Thymus (tissue), 11 donors: Measurements from ENCODE around the gene ZC3H18. TPM values are rescaled to one million over a fixed set of nuclear protein-coding genes. Genes with fewer than 3 reads are reported as not detected.

Experiments
- DNase-seq, 9 donors: peaks; one replicate each; pipeline ENCODE4 v3.0.0-alpha.2; 2013; ENCODE audit warnings: low spot score in 9 of 9, low read depth in 6 of 9, missing footprints in 1 of 9
- H3K27ac ChIP-seq, 2 donors: one replicate each; pipeline ENCODE4 v1.5.1; 2013; ENCODE audit warnings: control low read depth in 1 of 2, low read depth in 1 of 2, low read length in 1 of 2, mild to moderate bottlenecking in 1 of 2, moderate library complexity in 1 of 2
- H3K27me3 ChIP-seq, 2 donors: one replicate each; pipeline ENCODE4 v1.5.1; 2013; ENCODE audit warnings: low read length in 1 of 2; ENCODE audit not compliant: control insufficient read depth in 2 of 2, insufficient read depth in 1 of 2
- H3K36me3 ChIP-seq, 2 donors: one replicate each; pipeline ENCODE4 v1.5.1; 2013; ENCODE audit warnings: low read length in 1 of 2, mild to moderate bottlenecking in 1 of 2, moderate library complexity in 1 of 2; ENCODE audit not compliant: control insufficient read depth in 2 of 2, insufficient read depth in 2 of 2
- H3K4me1 ChIP-seq, 2 donors: one replicate each; pipeline ENCODE4 v1.5.1; 2013; ENCODE audit warnings: low read length in 2 of 2; ENCODE audit not compliant: control insufficient read depth in 2 of 2, insufficient read depth in 2 of 2
- H3K4me3 ChIP-seq, 2 donors: one replicate each; pipeline ENCODE4 v1.5.1; 2013; ENCODE audit warnings: low read length in 2 of 2, control low read depth in 1 of 2, mild to moderate bottlenecking in 1 of 2
- H3K9me3 ChIP-seq, 2 donors: one replicate each; pipeline ENCODE4 v1.5.1; 2013; ENCODE audit warnings: low read length in 1 of 2, mild to moderate bottlenecking in 1 of 2; ENCODE audit not compliant: control insufficient read depth in 2 of 2, insufficient read depth in 1 of 2
- WGBS: extraction: QIAGEN DNeasy Blood & Tissue Kit; methylation state at CpG from one replicate; pipeline ENCODE4 v1.1.7; 2013; 5-methylcytosine and 5-hydroxymethylcytosine counted together
- polyA plus RNA-seq: library from polyadenylated mRNA; stranded (reverse); fragments of 200-250 nt; gene quantifications from one replicate; pipeline ENCODE4 v1.2.3, GENCODE V29; 2013
- total RNA-seq: library from RNA; stranded (reverse); fragments of 120-200 nt; gene quantifications from one replicate; pipeline ENCODE4 v1.2.4, GENCODE V29; 2013
- donor health status: healthy.

Gene ZC3H18
- total and polyA plus RNA-seq, 2 donors, result 11.2 to 28.9 TPM

GRCh38 chr16:88584676-88585075 is 14.5 kb downstream of the ZC3H18 start:
- Histone ChIP-seq H3K4me3 (no peak overlapping the region), H3K4me1 (peaks cover 0 to 11% of the 10 kb centered on the region in 2 donors), H3K27ac (no peak overlapping the region), H3K36me3 (peaks cover 73 to 81% of the 10 kb centered on the region in 2 donors), H3K27me3 (no peaks in the 10 kb centered on the region), H3K9me3 (no peaks in the 10 kb centered on the region)
- WGBS, result 93% methylated on average over 6 of the region's 6 CpGs
- DNase-seq, result no peak

- DNase-seq, result no peak
- H3K9me3 ChIP-seq, result no peaks in the 10 kb centered on the region
- H3K36me3 ChIP-seq, result peaks cover 73 to 81% of the 10 kb centered on the region in 2 donors
These were observed 15.1 kb downstream of the ZC3H18 start for GRCh38 chr16:88585269-88585668.

GRCh38 chr16:88585927-88586581 is 15.9 kb downstream of the ZC3H18 start:
- 98% methylated on average over 13 of the region's 13 CpGs for WGBS
- Histone ChIP-seq H3K36me3 (peaks cover 70 to 78% of the 10 kb centered on the region in 2 donors), H3K27me3 (no peaks in the 10 kb centered on the region), H3K27ac (no peak overlapping the region), H3K4me3 (no peak overlapping the region), H3K9me3 (no peaks in the 10 kb centered on the region), H3K4me1 (peaks cover 0 to 7% of the 10 kb centered on the region in 2 donors)
- DNase-seq, result no peak

More at GRCh38 chr16:88585269-88585668, 15.1 kb downstream of the ZC3H18 start:
- WGBS, result 94% methylated on average over 8 of the region's 8 CpGs
- Histone ChIP-seq H3K4me3 (no peak overlapping the region), H3K27ac (no peak overlapping the region), H3K4me1 (peaks cover 0 to 7% of the 10 kb centered on the region in 2 donors), H3K27me3 (no peaks in the 10 kb centered on the region)

GRCh38 chr16:88588148-88588547 is 17.9 kb downstream of the ZC3H18 start:
- Histone ChIP-seq H3K4me1 (peaks cover 0 to 7% of the 10 kb centered on the region in 2 donors), H3K4me3 (no peak overlapping the region), H3K27me3 (no peaks in the 10 kb centered on the region), H3K36me3 (peaks cover 64 to 73% of the 10 kb centered on the region in 2 donors), H3K9me3 (no peaks in the 10 kb centered on the region), H3K27ac (no peak overlapping the region)
- 86% methylated on average over 4 of the region's 4 CpGs for WGBS
- DNase-seq, result no peak

- DNase-seq, result no peak
- peaks cover 66 to 76% of the 10 kb centered on the region in 2 donors for H3K36me3 ChIP-seq
These were observed 18.6 kb downstream of the ZC3H18 start for GRCh38 chr16:88588754-88589153.

GRCh38 chr16:88589441-88589840 is 19.2 kb downstream of the ZC3H18 start:
- Histone ChIP-seq H3K36me3 (peaks cover 66 to 82% of the 10 kb centered on the region in 2 donors), H3K9me3 (no peaks in the 10 kb centered on the region), H3K27me3 (no peaks in the 10 kb centered on the region), H3K27ac (no peak overlapping the region), H3K4me3 (no peak overlapping the region), H3K4me1 (peaks cover 0 to 3% of the 10 kb centered on the region in 2 donors)
- DNase-seq, result no peak
- WGBS, result 97% methylated on average over 11 of the region's 11 CpGs

More at GRCh38 chr16:88588754-88589153, 18.6 kb downstream of the ZC3H18 start:
- H3K9me3 ChIP-seq, result no peaks in the 10 kb centered on the region
- H3K4me3 ChIP-seq, result no peak overlapping the region
- H3K4me1 ChIP-seq, result peaks cover 0 to 3% of the 10 kb centered on the region in 2 donors
- 95% methylated on average over 6 of the region's 6 CpGs for WGBS
- no peak overlapping the region for H3K27ac ChIP-seq
- H3K27me3 ChIP-seq, result no peaks in the 10 kb centered on the region

- H3K4me1 ChIP-seq, result peaks cover 0 to 3% of the 10 kb centered on the region in 2 donors
- H3K27me3 ChIP-seq, result no peaks in the 10 kb centered on the region
- no peak overlapping the region for H3K4me3 ChIP-seq
- WGBS, result 93% methylated on average over 10 of the region's 10 CpGs
- no peaks in the 10 kb centered on the region for H3K9me3 ChIP-seq
- DNase-seq, result peak in 1 of 9 donors; percentile 45
- no peak overlapping the region for H3K27ac ChIP-seq
- peaks cover 54 to 70% of the 10 kb centered on the region in 2 donors for H3K36me3 ChIP-seq
These were observed 21.4 kb downstream of the ZC3H18 start for GRCh38 chr16:88591577-88592021.

GRCh38 chr16:88593061-88593460 is 22.9 kb downstream of the ZC3H18 start:
- peaks cover 45 to 61% of the 10 kb centered on the region in 2 donors for H3K36me3 ChIP-seq
- no peaks in the 10 kb centered on the region for H3K9me3 ChIP-seq
- peaks cover 0 to 3% of the 10 kb centered on the region in 2 donors for H3K4me1 ChIP-seq
- H3K4me3 ChIP-seq, result no peak overlapping the region
- WGBS, result 98% methylated on average over 12 of the region's 12 CpGs
- no peak for DNase-seq
- H3K27me3 ChIP-seq, result no peaks in the 10 kb centered on the region
- H3K27ac ChIP-seq, result no peak overlapping the region

GRCh38 chr16:88593489-88593888 is 23.3 kb downstream of the ZC3H18 start:
- DNase-seq, result no peak
- WGBS, result 93% methylated on average over 11 of the region's 11 CpGs
- no peaks in the 10 kb centered on the region for H3K27me3 ChIP-seq
- H3K4me1 ChIP-seq, result no peaks in the 10 kb centered on the region
- H3K4me3 ChIP-seq, result no peak overlapping the region
- peaks cover 45 to 60% of the 10 kb centered on the region in 2 donors for H3K36me3 ChIP-seq
- H3K27ac ChIP-seq, result no peak overlapping the region
- no peaks in the 10 kb centered on the region for H3K9me3 ChIP-seq
